Measurements from ENCODE around the gene SEC16A. TPM values are rescaled to one million over a fixed set of nuclear protein-coding genes. Genes with fewer than 3 reads are reported as not detected.
"Not testable (repeated sequence)": the region's sequence is repeated elsewhere in the genome, so short reads cannot be mapped to it uniquely, and the experiment has no call there.

SEC16A gene
- polyA plus RNA-seq, 3 donors from 2014 or later, result 3.9 to 46.0 (median 15.9) TPM

DNA sequence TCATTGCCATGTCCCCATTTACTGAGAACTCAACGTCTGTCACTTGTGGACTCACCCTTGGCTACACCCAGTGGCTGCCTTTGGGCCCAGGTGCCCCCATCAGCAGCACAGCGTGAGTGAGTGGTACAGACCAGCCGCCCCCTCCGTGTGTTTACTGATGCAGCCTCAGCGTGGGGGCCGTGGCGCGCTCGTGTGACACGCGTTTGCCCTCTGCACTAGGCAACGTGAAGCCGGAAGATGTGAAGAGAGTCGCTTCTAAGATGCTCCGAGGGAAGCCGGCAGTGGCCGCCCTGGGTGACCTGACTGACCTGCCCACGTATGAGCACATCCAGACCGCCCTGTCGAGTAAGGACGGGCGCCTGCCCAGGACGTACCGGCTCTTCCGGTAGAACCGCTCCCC, 60.0 kb downstream of the SEC16A start:
- Mint-ChIP-seq H3K4me3 (no peak overlapping the region), H3K9me3 (no peaks in the 10 kb centered on the region), H3K27ac (no peak overlapping the region), H3K4me1 (no peaks in the 10 kb centered on the region), H3K36me3 (peaks cover 0 to 8% (median 0%) of the 10 kb centered on the region in 3 donors), H3K27me3 (ENCODE audit: low read depth in 3 of 3) (peaks cover 0 to 2% (median 0%) of the 10 kb centered on the region in 3 donors)
- DNase-seq, result no peak

DNA sequence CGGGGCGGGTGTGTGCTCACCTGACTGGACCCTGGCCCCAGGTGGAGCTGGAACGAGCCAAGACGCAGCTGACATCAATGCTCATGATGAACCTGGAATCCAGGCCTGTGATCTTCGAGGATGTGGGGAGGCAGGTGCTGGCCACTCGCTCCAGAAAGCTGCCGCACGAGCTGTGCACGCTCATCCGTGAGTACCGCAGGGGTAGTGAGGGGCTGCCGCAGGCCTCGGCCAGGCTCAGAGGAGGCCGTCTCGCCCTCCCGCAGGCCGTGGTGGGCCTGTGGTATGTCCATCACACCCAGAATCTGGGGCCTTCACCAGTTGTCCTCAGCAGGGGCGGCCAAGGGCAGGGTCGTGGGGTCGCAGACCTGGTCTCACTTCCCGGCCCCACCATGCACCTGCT, 61.0 kb downstream of the SEC16A start:
- peaks cover 0 to 2% (median 0%) of the 10 kb centered on the region in 3 donors for H3K27me3 Mint-ChIP-seq (ENCODE audit: low read depth in 3 of 3)
- peaks cover 0 to 15% (median 3%) of the 10 kb centered on the region in 3 donors for H3K36me3 Mint-ChIP-seq
- H3K27ac Mint-ChIP-seq, result no peak overlapping the region
- no peak for DNase-seq
- no peaks in the 10 kb centered on the region for H3K9me3 Mint-ChIP-seq
- no peaks in the 10 kb centered on the region for H3K4me1 Mint-ChIP-seq
- no peak overlapping the region for H3K4me3 Mint-ChIP-seq

DNA sequence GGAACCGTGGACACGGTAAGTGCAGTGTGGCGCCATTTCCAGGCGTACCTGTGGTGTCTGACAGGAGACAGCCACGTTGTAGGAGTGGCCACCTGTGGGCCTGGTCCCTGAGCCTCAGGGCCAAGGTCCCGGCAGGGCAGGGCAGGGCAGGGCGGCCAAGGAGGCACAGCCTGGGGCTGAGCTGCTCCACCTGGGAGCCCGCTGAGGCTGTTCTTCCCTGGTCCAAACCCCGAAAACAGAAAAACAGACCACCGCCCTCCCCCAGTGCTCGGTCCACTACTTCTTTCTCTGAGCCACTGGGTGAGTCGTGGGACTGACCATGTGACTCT, 63.8 kb downstream of the SEC16A start:
- Mint-ChIP-seq H3K4me3 (no peak overlapping the region), H3K36me3 (peaks cover 0 to 25% (median 8%) of the 10 kb centered on the region in 3 donors), H3K27me3 (ENCODE audit: low read depth in 3 of 3) (peaks cover 0 to 5% (median 0%) of the 10 kb centered on the region in 3 donors), H3K27ac (no peak overlapping the region), H3K9me3 (peaks cover 0 to 2% (median 0%) of the 10 kb centered on the region in 6 donors), H3K4me1 (no peaks in the 10 kb centered on the region)
- DNase-seq, result no peak

DNA sequence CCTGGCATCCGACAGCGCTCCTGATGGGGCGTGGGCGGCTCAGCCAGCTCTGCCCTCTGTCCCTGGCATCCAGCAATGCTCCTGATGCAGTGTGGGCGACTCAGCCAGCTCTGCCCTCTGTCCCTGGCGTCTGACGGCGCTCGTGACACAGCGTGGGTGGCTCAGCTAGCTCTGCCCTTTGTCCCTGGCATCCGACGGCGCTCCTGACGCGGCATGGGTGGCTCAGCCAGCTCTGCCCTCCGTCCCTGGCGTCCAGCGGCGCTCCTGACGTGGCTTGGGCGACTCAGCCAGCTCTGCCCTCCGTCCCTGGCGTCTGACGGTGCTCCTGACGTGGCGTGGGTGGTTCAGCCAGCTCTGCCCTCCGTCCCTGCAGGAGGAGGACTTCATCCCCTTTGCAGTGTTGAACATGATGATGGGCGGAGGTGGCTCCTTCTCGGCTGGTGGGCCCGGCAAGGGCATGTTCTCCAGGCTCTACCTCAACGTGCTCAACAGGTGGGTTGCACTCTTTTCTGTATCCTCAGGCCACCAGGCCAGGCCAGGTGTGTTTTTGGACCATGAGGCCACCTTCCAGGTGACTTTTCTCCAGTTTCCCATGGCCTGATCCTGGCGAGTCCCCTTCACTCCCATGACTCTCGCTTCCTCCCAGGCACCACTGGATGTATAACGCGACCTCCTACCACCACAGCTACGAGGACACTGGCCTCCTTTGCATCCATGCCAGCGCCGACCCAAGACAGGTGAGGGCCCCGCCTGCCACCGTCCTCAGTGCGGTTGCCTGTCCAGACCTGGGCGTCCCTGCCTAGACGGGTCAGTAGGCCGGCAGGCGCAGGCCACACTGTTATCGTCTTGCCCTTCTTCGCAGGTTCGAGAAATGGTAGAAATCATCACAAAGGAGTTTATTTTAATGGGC, 64.4 kb downstream of the SEC16A start:
- Mint-ChIP-seq H3K9me3 (peaks cover 0 to 2% (median 0%) of the 10 kb centered on the region in 6 donors), H3K27me3 (ENCODE audit: low read depth in 3 of 3) (peaks cover 0 to 3% (median 0%) of the 10 kb centered on the region in 3 donors), H3K27ac (peak overlapping the region in 1 of 6 donors; percentile 46), H3K36me3 (peaks cover 0 to 25% (median 11%) of the 10 kb centered on the region in 3 donors), H3K4me3 (no peak overlapping the region), H3K4me1 (peaks cover 0 to 2% of the 10 kb centered on the region in 2 donors)
- DNase-seq, result no peak

DNA sequence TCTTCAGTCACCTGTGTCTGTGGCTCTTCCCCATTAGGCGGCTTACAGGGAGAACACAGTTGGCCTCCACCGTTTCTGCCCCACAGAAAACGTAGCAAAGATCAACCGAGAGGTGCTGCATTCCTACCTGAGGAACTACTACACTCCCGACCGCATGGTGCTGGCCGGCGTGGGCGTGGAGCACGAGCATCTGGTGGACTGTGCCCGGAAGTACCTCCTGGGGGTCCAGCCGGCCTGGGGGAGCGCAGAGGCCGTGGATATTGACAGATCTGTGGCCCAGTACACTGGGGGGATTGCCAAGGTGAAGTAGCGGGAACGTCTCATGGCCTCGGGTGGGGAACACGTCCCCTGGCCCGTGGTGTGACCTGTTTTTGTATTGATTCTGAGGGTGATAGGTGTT, 65.9 kb downstream of the SEC16A start:
- DNase-seq, result no peak
- Mint-ChIP-seq H3K36me3 (peaks cover 2 to 22% (median 11%) of the 10 kb centered on the region in 3 donors), H3K9me3 (peaks cover 0 to 2% (median 0%) of the 10 kb centered on the region in 6 donors), H3K27me3 (ENCODE audit: low read depth in 3 of 3) (peaks cover 0 to 3% (median under 1%) of the 10 kb centered on the region in 3 donors), H3K4me1 (peaks cover 4 to 6% of the 10 kb centered on the region in 2 donors), H3K4me3 (no peak overlapping the region), H3K27ac (no peak overlapping the region)

- Mint-ChIP-seq H3K36me3 (peaks cover 2 to 22% (median 11%) of the 10 kb centered on the region in 3 donors), H3K27ac (no peak overlapping the region), H3K4me3 (no peak overlapping the region), H3K9me3 (peaks cover 0 to 2% (median 0%) of the 10 kb centered on the region in 6 donors), H3K4me1 (peaks cover 9 to 10% of the 10 kb centered on the region in 2 donors), H3K27me3 (ENCODE audit: low read depth in 3 of 3) (peaks cover 0 to 3% (median 2%) of the 10 kb centered on the region in 3 donors)
- DNase-seq, result no peak
These were observed 66.4 kb downstream of the SEC16A start for GRCh38 chr9:136416427-136416826.

DNA sequence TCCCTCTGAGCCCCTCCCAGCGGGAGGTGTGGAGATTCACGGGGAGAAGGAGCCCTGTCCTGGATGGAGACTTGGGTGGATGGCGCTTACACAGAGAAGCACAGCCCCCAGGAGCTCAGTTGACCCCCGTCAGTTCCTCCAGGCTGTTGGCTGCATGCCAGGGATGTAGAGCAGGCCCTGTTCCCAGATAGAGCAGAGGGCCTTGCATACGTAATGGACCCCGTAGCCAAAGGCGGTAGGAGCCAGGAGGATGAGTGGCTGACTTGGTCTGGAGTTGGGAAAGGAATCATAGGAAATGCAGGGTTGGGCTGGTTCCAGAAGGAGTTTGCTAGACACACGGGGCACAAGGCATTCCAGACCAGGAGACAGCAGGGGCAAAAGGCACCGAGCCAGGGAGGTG, 69.9 kb downstream of the SEC16A start:
- peaks cover 30 to 33% of the 10 kb centered on the region in 2 donors for H3K4me1 Mint-ChIP-seq
- peaks cover 2 to 17% (median 11%) of the 10 kb centered on the region in 3 donors for H3K36me3 Mint-ChIP-seq
- no peak overlapping the region for H3K27ac Mint-ChIP-seq
- DNase-seq, result no peak
- H3K4me3 Mint-ChIP-seq, result no peak overlapping the region
- H3K27me3 Mint-ChIP-seq (ENCODE audit: low read depth in 3 of 3), result peaks cover 3 to 17% (median 9%) of the 10 kb centered on the region in 3 donors
- H3K9me3 Mint-ChIP-seq, result peaks cover 0 to 2% (median 0%) of the 10 kb centered on the region in 6 donors

DNA sequence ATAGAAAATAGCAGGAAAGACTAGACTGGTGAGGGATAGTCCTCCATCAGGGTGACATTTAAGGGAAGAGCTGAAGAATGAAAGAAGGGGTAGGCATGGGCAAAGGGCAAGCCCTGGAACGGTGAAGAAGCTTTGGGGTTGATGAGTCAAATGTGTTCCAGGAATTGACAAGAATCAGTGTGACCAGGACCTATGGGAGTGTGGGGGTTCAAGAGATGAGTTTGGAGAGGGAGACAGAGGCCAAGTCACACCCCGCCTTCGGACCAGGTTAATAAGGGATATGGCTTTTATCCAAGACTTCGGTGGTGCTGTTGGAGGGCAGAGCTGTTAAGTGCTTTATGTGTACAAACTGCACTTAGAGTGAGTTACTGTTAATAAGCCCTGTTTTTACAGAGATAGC, 71.5 kb downstream of the SEC16A start:
- DNase-seq, result no peak
- Mint-ChIP-seq H3K9me3 (peaks cover 0 to 2% (median 0%) of the 10 kb centered on the region in 6 donors), H3K36me3 (peaks cover 4 to 9% (median 8%) of the 10 kb centered on the region in 3 donors), H3K27ac (peak overlapping the region; percentile 84 to 92 (median 88)), H3K4me3 (peak overlapping the region; percentile 83 to 91 (median 88)), H3K4me1 (peaks cover 30 to 33% of the 10 kb centered on the region in 2 donors), H3K27me3 (ENCODE audit: low read depth in 3 of 3) (peaks cover 3 to 17% (median 9%) of the 10 kb centered on the region in 3 donors)

- H3K27ac Mint-ChIP-seq, result peak within 1 kb of the TSS; percentile 84 to 92 (median 88)
- peaks cover 3 to 14% (median 9%) of the 10 kb centered on the region in 3 donors for H3K27me3 Mint-ChIP-seq (ENCODE audit: low read depth in 3 of 3)
- peaks cover 30 to 33% of the 10 kb centered on the region in 2 donors for H3K4me1 Mint-ChIP-seq
- peak within 1 kb of the TSS; percentile 84 to 91 (median 88) for H3K4me3 Mint-ChIP-seq
- H3K36me3 Mint-ChIP-seq, result peaks cover 4 to 9% (median 8%) of the 10 kb centered on the region in 3 donors
- H3K9me3 Mint-ChIP-seq, result peaks cover 0 to 2% (median 0%) of the 10 kb centered on the region in 6 donors
- DNase-seq, result peak; percentile 93
These were observed 72.1 kb downstream of the SEC16A start, which contains the start of the genes ENTR1 and PMPCA for GRCh38 chr9:136410500-136411287. Gene ENTR1 (minus strand): TSS chr9:136410614. CDS start chr9:136410397, 217 bp downstream. Gene PMPCA (plus strand): TSS chr9:136410658. CDS start chr9:136410669, 11 bp downstream.

DNA sequence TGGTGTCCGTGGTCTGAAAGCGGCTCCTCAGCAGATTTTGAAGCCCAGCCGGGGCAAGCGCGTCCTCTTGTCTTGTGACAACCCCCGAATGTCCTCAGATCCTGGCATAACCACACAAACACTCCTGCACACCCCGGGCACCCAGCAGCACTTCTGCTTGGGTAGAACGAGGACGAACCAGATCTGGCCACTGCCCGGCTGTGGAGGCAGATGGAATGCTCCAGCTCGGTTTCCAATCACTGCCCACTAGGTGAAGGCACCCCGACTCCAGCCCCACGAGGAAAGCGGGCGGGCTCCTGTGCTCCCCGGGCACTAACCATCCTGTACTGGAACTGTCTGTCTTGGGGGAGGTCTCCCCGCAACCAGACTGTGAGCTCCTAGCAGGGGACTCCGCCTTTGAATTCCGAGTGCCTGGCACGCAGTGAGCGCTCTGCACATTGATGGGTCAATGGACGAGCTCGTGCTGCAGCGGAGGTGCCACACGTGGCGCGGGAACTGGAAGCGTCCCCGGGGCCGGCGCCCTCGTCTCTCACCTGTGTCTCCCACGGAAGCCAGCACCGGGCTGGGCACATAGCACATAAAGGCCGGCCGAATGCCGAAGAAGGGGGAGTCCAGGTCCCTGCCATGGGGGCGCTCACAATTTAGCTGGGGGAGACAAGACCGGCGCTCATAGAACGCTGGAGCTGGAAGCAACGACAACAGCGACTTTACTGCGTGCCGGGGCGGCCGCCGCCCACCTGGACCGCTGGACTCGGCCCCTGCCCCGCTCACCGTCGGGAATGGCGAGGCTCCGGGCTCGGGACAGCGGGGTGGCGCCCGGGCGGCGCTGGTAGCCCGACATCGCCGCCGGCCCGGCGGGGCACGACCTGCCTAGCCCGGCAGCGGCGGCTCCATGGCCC, 73.0 kb downstream of the SEC16A start:
- Mint-ChIP-seq H3K27me3 (ENCODE audit: low read depth in 3 of 3) (peaks cover 3 to 14% (median 9%) of the 10 kb centered on the region in 3 donors), H3K4me1 (peaks cover 35 to 36% of the 10 kb centered on the region in 2 donors), H3K27ac (peak overlapping the region; percentile 77 to 90 (median 85)), H3K4me3 (peak overlapping the region; percentile 84 to 89 (median 87)), H3K36me3 (peaks cover 4 to 11% (median 8%) of the 10 kb centered on the region in 3 donors), H3K9me3 (peaks cover 0 to under 1% (median 0%) of the 10 kb centered on the region in 6 donors)
- DNase-seq, result peak in 2 of 3 donors; percentile 29 to 32

- no peaks in the 10 kb centered on the region for H3K9me3 Mint-ChIP-seq
- H3K27ac Mint-ChIP-seq, result peak overlapping the region in 1 of 6 donors; percentile 22
- peaks cover 0 to 11% (median 3%) of the 10 kb centered on the region in 3 donors for H3K36me3 Mint-ChIP-seq
- peaks cover 3 to 14% (median 9%) of the 10 kb centered on the region in 3 donors for H3K27me3 Mint-ChIP-seq (ENCODE audit: low read depth in 3 of 3)
- H3K4me3 Mint-ChIP-seq, result peak overlapping the region in 3 of 5 donors; percentile 7 to 48 (median 44)
- DNase-seq, result no peak
- peaks cover 48 to 51% of the 10 kb centered on the region in 2 donors for H3K4me1 Mint-ChIP-seq
These were observed 74.9 kb downstream of the SEC16A start for GRCh38 chr9:136407911-136408310.

GRCh38 chr9:136407061-136407460, 75.8 kb downstream of the SEC16A start:
- DNase-seq, H3K36me3 Mint-ChIP-seq, H3K27ac Mint-ChIP-seq, H3K9me3 Mint-ChIP-seq: not testable (repeated sequence)
- Mint-ChIP-seq H3K4me3 (peak overlapping the region in 1 of 5 donors; percentile 36), H3K27me3 (ENCODE audit: low read depth in 3 of 3) (peaks cover 3 to 16% (median 9%) of the 10 kb centered on the region in 3 donors), H3K4me1 (peaks cover 45 to 48% of the 10 kb centered on the region in 2 donors)
